Measurements from ENCODE around the gene RPP38. TPM values are rescaled to one million over a fixed set of nuclear protein-coding genes. Genes with fewer than 3 reads are reported as not detected.

RPP38 gene
- total RNA-seq, 1 donor from 2014 or later, result 20.3 TPM

GRCh38 chr10:15121707-15122106 lies 24.6 kb downstream of the RPP38 start:
- Mint-ChIP-seq H3K4me3 (ENCODE audit: low read depth) (no peak overlapping the region), H3K9me3 (no peaks in the 10 kb centered on the region), H3K4me1 (ENCODE audit: low read depth) (peaks cover 40% of the 10 kb centered on the region), H3K36me3 (ENCODE audit: low read depth) (peaks cover 51% of the 10 kb centered on the region), H3K27ac (no peak overlapping the region), H3K27me3 (ENCODE audit: low read depth) (no peaks in the 10 kb centered on the region)
- no peak for DNase-seq (ENCODE audit: low spot score)
- intact Hi-C loops (cut with micrococcal nuclease), result loop anchor here (2.0 to 10.0 kb wide), 2 partner anchors 79 to 517 kb away; no protein-coding TSS in a partner anchor

DNA sequence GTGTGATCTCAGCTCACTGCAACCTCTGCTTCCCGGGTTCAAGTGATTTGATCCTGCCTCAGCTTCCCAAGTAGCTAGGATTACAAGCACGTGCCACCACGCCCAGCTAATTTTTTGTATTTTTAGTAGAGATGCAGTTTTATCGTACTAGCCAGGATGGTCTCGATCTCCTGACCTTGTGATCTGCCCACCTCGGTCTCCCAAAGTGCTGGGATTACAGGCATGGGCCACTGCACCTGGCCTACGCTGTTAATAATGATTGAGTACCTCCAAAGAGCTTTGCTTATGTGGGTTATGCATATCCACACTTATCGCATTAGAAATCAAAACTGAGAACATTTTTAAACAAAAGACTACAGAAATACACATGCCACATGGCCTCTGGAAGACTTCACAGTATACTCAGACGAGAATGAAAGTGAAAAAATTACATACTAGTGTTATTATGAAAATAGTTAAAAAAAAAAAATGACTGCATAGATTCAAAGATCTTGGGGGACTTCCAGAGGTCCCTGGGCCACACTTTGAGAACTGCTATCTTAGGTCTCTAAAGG lies 25.4 kb downstream of the RPP38 start:
- no peak for DNase-seq (ENCODE audit: low spot score)
- peak overlapping the region; percentile 52 for H3K4me3 Mint-ChIP-seq (ENCODE audit: low read depth)
- peak overlapping the region; percentile 93 for H3K27ac Mint-ChIP-seq
- H3K36me3 Mint-ChIP-seq (ENCODE audit: low read depth), result peaks cover 54% of the 10 kb centered on the region
- H3K4me1 Mint-ChIP-seq (ENCODE audit: low read depth), result peaks cover 40% of the 10 kb centered on the region
- no peaks in the 10 kb centered on the region for H3K9me3 Mint-ChIP-seq
- H3K27me3 Mint-ChIP-seq (ENCODE audit: low read depth), result no peaks in the 10 kb centered on the region
- intact Hi-C loops (cut with micrococcal nuclease), result loop anchor here (1.0 to 10.0 kb wide), 6 partner anchors 19 to 518 kb away; partner anchors contain the start of gene RPP38

GRCh38 chr10:15123749-15124184 lies 26.6 kb downstream of the RPP38 start:
- Mint-ChIP-seq H3K36me3 (ENCODE audit: low read depth) (peaks cover 66% of the 10 kb centered on the region), H3K4me3 (ENCODE audit: low read depth) (peak overlapping the region; percentile 54)
- intact Hi-C loops (cut with micrococcal nuclease), result loop anchor here (1.0 to 10.0 kb wide), 6 partner anchors 18 to 519 kb away; partner anchors contain the start of gene RPP38

GRCh38 chr10:15124190-15124589 lies 27.0 kb downstream of the RPP38 start:
- H3K27ac Mint-ChIP-seq, result peak overlapping the region; percentile 93
- intact Hi-C loops (cut with micrococcal nuclease), result loop anchor here (10.0 kb wide), 1 partner anchor 519 kb away; no protein-coding TSS in a partner anchor

More at GRCh38 chr10:15123749-15124184, 26.6 kb downstream of the RPP38 start:
- Mint-ChIP-seq H3K9me3 (no peaks in the 10 kb centered on the region), H3K4me1 (ENCODE audit: low read depth) (peaks cover 40% of the 10 kb centered on the region), H3K27ac (peak overlapping the region; percentile 93), H3K27me3 (ENCODE audit: low read depth) (no peaks in the 10 kb centered on the region)
- DNase-seq (ENCODE audit: low spot score), result no peak

DNA sequence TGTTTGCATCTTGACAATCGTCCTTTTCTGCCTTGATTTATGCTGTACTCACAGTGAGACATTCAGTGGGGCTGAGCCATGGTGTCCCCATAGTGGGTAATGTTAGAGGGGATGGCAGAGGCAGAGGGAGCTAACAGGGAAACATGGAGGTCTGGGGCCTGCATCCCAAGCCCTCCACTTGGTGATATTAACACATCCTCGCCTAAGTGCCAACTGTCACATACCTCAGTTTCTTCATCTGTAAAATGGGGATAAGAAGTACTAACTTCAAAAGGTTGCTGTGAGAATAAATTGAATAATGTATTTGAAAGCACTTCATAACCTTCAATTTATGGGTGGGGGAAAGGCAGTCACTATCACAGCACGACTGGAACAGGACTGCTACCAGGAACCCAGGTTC lies 27.8 kb downstream of the RPP38 start:
- no peaks in the 10 kb centered on the region for H3K27me3 Mint-ChIP-seq (ENCODE audit: low read depth)
- H3K4me1 Mint-ChIP-seq (ENCODE audit: low read depth), result peaks cover 37% of the 10 kb centered on the region
- H3K9me3 Mint-ChIP-seq, result no peaks in the 10 kb centered on the region
- peak overlapping the region; percentile 15 for H3K4me3 Mint-ChIP-seq (ENCODE audit: low read depth)
- peak overlapping the region; percentile 93 for H3K27ac Mint-ChIP-seq
- intact Hi-C loops (cut with micrococcal nuclease), result loop anchor here (10.0 kb wide), 1 partner anchor 520 kb away; no protein-coding TSS in a partner anchor
- H3K36me3 Mint-ChIP-seq (ENCODE audit: low read depth), result peaks cover 75% of the 10 kb centered on the region
- DNase-seq (ENCODE audit: low spot score), result no peak

More at GRCh38 chr10:15124190-15124589, 27.0 kb downstream of the RPP38 start:
- DNase-seq (ENCODE audit: low spot score), result no peak
- peaks cover 70% of the 10 kb centered on the region for H3K36me3 Mint-ChIP-seq (ENCODE audit: low read depth)
- H3K9me3 Mint-ChIP-seq, result no peaks in the 10 kb centered on the region
- peaks cover 39% of the 10 kb centered on the region for H3K4me1 Mint-ChIP-seq (ENCODE audit: low read depth)
- H3K27me3 Mint-ChIP-seq (ENCODE audit: low read depth), result no peaks in the 10 kb centered on the region
- peak overlapping the region; percentile 54 for H3K4me3 Mint-ChIP-seq (ENCODE audit: low read depth)

DNA sequence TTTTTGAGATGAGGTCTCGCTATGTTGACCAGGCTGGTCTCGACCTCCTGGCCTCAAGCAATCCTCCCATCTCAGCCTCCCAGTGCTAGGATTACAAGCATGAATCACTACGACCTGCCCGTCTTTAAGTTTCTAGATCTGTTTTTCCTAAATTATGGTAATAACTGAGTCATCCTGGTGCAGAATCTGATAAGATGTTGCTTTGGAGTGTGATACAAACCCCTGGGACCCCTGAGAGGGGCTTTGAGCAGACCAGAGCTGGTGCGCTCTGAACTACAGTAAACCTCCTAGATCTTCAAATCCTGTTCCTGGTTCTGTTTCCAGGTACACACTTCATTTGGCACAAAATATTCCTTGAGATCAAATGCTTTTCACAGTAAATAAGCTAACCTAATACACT lies 34.2 kb downstream of the RPP38 start:
- H3K27ac Mint-ChIP-seq, result no peak overlapping the region

GRCh38 chr10:15136129-15137035 lies 39.2 kb downstream of the RPP38 start:
- H3K4me3 Mint-ChIP-seq (ENCODE audit: low read depth), result no peak overlapping the region
- intact Hi-C loops (cut with micrococcal nuclease), result no loop called here
- peaks cover 92% of the 10 kb centered on the region for H3K36me3 Mint-ChIP-seq (ENCODE audit: low read depth)
- no peaks in the 10 kb centered on the region for H3K27me3 Mint-ChIP-seq (ENCODE audit: low read depth)
- DNase-seq (ENCODE audit: low spot score), result no peak
- H3K9me3 Mint-ChIP-seq, result no peaks in the 10 kb centered on the region
- H3K4me1 Mint-ChIP-seq (ENCODE audit: low read depth), result peaks cover 14% of the 10 kb centered on the region
- no peak overlapping the region for H3K27ac Mint-ChIP-seq

More for the DNA sequence above, 34.2 kb downstream of the RPP38 start:
- Mint-ChIP-seq H3K9me3 (no peaks in the 10 kb centered on the region), H3K4me1 (ENCODE audit: low read depth) (peaks cover 10% of the 10 kb centered on the region), H3K27me3 (ENCODE audit: low read depth) (no peaks in the 10 kb centered on the region), H3K4me3 (ENCODE audit: low read depth) (no peak overlapping the region), H3K36me3 (ENCODE audit: low read depth) (peaks cover 86% of the 10 kb centered on the region)
- intact Hi-C loops (cut with micrococcal nuclease), result no loop called here
- DNase-seq (ENCODE audit: low spot score), result no peak

GRCh38 chr10:15137036-15137359 lies 39.8 kb downstream of the RPP38 start:
- DNase-seq (ENCODE audit: low spot score), result no peak
- Mint-ChIP-seq H3K4me1 (ENCODE audit: low read depth) (peaks cover 20% of the 10 kb centered on the region), H3K9me3 (no peaks in the 10 kb centered on the region), H3K27ac (no peak overlapping the region), H3K27me3 (ENCODE audit: low read depth) (no peaks in the 10 kb centered on the region), H3K4me3 (ENCODE audit: low read depth) (no peak overlapping the region), H3K36me3 (ENCODE audit: low read depth) (peaks cover 87% of the 10 kb centered on the region)
- intact Hi-C loops (cut with micrococcal nuclease), result no loop called here

DNA sequence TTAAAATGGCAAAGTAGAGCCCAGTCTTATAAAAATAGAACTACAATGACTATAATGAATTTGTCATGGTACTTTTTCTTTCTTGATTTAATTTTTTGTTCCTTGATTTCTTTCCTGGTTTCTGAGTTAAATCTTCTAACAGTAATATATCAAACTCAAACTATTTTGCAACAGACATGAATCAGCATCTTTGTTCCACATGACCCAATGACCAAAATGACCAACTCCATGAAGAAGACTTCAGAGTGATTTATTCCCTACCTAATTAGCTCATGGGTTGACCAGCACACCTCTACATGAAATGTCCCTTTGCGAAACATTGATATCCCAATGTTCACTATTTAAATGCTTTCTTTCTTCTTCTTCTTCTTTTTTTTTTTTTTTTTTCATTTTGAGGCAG lies 40.5 kb downstream of the RPP38 start:
- intact Hi-C loops (cut with micrococcal nuclease), result no loop called here
- no peak for DNase-seq (ENCODE audit: low spot score)
- H3K27me3 Mint-ChIP-seq (ENCODE audit: low read depth), result no peaks in the 10 kb centered on the region
- no peaks in the 10 kb centered on the region for H3K9me3 Mint-ChIP-seq
- H3K4me1 Mint-ChIP-seq (ENCODE audit: low read depth), result peaks cover 26% of the 10 kb centered on the region
- H3K36me3 Mint-ChIP-seq (ENCODE audit: low read depth), result peaks cover 82% of the 10 kb centered on the region
- no peak overlapping the region for H3K4me3 Mint-ChIP-seq (ENCODE audit: low read depth)
- no peak overlapping the region for H3K27ac Mint-ChIP-seq

DNA sequence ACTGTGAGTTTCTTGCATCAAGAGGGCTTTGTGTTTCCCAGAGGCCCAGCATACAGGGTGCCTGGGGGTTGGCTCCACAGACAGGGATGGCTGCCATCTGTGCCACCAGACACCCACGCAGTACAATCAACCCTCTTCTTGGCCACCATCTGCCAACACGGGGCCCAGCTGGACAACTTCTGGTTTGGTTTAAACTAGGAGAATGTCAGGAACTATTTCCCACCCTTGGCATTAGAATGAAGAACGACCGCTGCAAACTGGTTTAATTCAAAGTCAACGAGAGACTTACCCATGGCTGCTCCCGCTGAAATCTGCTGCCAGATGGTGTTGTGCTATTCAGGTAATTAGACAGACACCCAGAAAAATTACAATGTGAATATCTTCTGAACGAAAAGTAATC lies 43.5 kb downstream of the RPP38 start:
- H3K36me3 Mint-ChIP-seq (ENCODE audit: low read depth), result peaks cover 56% of the 10 kb centered on the region
- intact Hi-C loops (cut with micrococcal nuclease), result loop anchor here (1.0 to 10.0 kb wide), 5 partner anchors 17 to 1884 kb away; partner anchors contain the start of gene RPP38
- no peaks in the 10 kb centered on the region for H3K27me3 Mint-ChIP-seq (ENCODE audit: low read depth)
- peak overlapping the region; percentile 63 for H3K4me3 Mint-ChIP-seq (ENCODE audit: low read depth)
- peaks cover 40% of the 10 kb centered on the region for H3K4me1 Mint-ChIP-seq (ENCODE audit: low read depth)
- peak overlapping the region; percentile 90 for H3K27ac Mint-ChIP-seq
- no peaks in the 10 kb centered on the region for H3K9me3 Mint-ChIP-seq
- no peak for DNase-seq (ENCODE audit: low spot score)

DNA sequence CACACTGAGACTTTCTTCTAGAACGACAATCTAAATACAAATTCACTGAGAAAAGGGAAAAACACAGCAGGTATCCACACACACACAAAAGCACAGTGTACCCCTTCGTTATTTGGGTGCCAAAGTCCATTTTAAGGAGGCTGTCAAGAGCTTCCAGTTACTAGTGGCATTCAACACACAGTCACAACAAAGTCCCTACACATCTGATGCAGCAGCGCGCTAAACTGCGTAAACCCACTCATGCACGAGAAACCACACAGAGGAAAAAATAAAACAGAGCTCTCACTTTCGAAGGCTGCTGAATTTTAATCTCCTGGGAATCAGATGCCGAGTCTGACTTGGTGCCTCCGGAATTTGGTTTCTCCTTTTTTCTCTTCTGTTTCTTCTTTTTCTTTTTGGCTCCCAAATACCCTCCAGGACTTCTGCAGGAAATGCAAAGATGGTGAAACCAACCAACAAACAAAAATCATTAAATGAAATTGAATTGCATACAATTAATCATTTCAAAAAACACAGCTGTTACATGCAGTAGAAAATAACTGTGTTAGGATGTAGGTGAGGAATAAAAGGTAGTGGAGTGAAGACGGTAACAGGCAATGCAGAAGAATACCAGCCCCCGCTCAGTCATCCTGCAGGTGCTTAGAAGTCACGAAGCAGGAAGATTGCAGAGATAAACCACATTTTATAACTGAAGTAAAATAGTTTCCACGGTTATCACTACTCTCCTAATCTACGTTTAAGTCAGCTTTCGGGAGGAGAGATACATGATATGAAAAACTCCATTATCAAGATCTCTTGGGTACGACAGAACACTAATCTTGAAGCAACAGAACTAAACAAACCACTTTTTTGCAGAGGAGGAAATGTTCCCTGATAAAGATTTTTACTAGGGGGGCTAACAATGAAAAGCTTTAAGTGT lies 44.2 kb downstream of the RPP38 start:
- peak overlapping the region; percentile 90 for H3K27ac Mint-ChIP-seq
- peaks cover 45% of the 10 kb centered on the region for H3K4me1 Mint-ChIP-seq (ENCODE audit: low read depth)
- H3K36me3 Mint-ChIP-seq (ENCODE audit: low read depth), result peaks cover 50% of the 10 kb centered on the region
- no peaks in the 10 kb centered on the region for H3K9me3 Mint-ChIP-seq
- intact Hi-C loops (cut with micrococcal nuclease), result loop anchor here (1.0 to 10.0 kb wide), 5 partner anchors 18 to 1883 kb away; partner anchors contain the start of gene RPP38
- DNase-seq (ENCODE audit: low spot score), result peak; percentile 36
- H3K4me3 Mint-ChIP-seq (ENCODE audit: low read depth), result peak overlapping the region; percentile 63
- no peaks in the 10 kb centered on the region for H3K27me3 Mint-ChIP-seq (ENCODE audit: low read depth)

DNA sequence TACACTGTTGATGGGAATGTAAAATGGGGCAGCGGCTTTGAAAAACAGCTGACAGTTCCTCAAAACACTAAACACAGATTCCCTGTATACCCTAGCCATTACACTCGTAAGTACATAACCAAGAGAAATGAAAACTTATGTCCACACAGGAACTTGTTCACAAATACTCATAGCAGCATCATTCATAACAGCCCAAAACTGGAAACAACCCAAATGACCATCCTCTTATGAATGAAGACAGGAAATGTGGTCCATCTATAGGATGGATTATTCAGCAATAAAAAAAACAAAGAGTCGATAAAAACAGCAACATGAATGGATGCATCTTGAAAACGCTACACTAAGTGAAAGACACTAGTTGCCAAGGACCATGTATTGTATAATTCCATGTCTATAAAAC lies 47.6 kb downstream of the RPP38 start:
- H3K36me3 Mint-ChIP-seq (ENCODE audit: low read depth), result peaks cover 20% of the 10 kb centered on the region
- H3K4me3 Mint-ChIP-seq (ENCODE audit: low read depth), result no peak overlapping the region
- peaks cover 49% of the 10 kb centered on the region for H3K4me1 Mint-ChIP-seq (ENCODE audit: low read depth)
- H3K9me3 Mint-ChIP-seq, result peaks cover 1% of the 10 kb centered on the region
- no peaks in the 10 kb centered on the region for H3K27me3 Mint-ChIP-seq (ENCODE audit: low read depth)
- no peak overlapping the region for H3K27ac Mint-ChIP-seq
- intact Hi-C loops (cut with micrococcal nuclease), result loop anchor here (10.0 kb wide), 1 partner anchor 1880 kb away; no protein-coding TSS in a partner anchor
- DNase-seq (ENCODE audit: low spot score), result no peak

Measured in activated T-helper 2 cell treated with anti-CD3 and anti-CD28 coated beads, Interferon-gamma antibody, Interleukin-2, Interleukin-4, amounts not matched to agents 10 μg/mL and 5 μg/mL and 100 μg/mL, durations not matched to agents 14 hours and 24 hours and 36 hours (primary cell).